Spinal cord (tissue), 10 donors: ENCODE results near the gene STRN4. TPM values are rescaled to one million over a fixed set of nuclear protein-coding genes. Genes with fewer than 3 reads are reported as not detected.

ENCODE experiments used
- DNase-seq, 6 donors: peaks; one replicate each; pipeline versions ENCODE4 v3.0.0 to v3.0.0-alpha.2; 2013 to 2015; ENCODE audit warnings: low spot score in 6 of 6, low read depth in 4 of 6
- H3K27ac ChIP-seq: one replicate; pipeline ENCODE4 v1.5.1; 2013; ENCODE audit warnings: low read depth, low read length, control low read depth
- H3K27me3 ChIP-seq: one replicate; pipeline ENCODE4 v1.6.1; 2013; ENCODE audit warnings: low read length; ENCODE audit not compliant: control insufficient read depth, insufficient read depth
- H3K36me3 ChIP-seq: one replicate; pipeline ENCODE4 v1.6.1; 2013; ENCODE audit warnings: low read length; ENCODE audit not compliant: control insufficient read depth, insufficient read depth
- H3K4me1 ChIP-seq: one replicate; pipeline ENCODE4 v1.6.1; 2013; ENCODE audit warnings: low read length; ENCODE audit not compliant: control insufficient read depth, insufficient read depth
- H3K4me3 ChIP-seq: one replicate; pipeline ENCODE4 v1.5.1; 2013; ENCODE audit warnings: low read depth, low read length, control low read depth
- H3K9me3 ChIP-seq: one replicate; pipeline ENCODE4 v1.6.1; 2013; ENCODE audit warnings: low read length; ENCODE audit not compliant: control insufficient read depth, insufficient read depth
- WGBS: methylation state at CpG from one replicate; pipeline ENCODE4 v1.1.5; 2013; ENCODE audit warnings: missing lambda C conversion rate; ENCODE audit not compliant: insufficient coverage; 5-methylcytosine and 5-hydroxymethylcytosine counted together
- polyA plus RNA-seq, 2 donors: library from polyadenylated mRNA; unstranded; fragments of 120-200 nt; gene quantifications; one replicate each; pipeline ENCODE4 v1.2.1, GENCODE V29; 2013; ENCODE audit not compliant: insufficient read length in 2 of 2
- total RNA-seq, 2 donors: library from RNA; depleted of rRNA in 1 of 2; stranded (reverse); fragments of 120-200 nt in 1 of 2; fragments of >200 nt in 1 of 2; gene quantifications; one replicate each; pipeline versions ENCODE4 v1.2.3 to v1.2.4, GENCODE V29; 2013 to 2014
- donor health status: healthy.

STRN4 gene
- total and polyA plus RNA-seq, 4 donors, result 42.4 to 155 (median 98.5) TPM

- no peak for DNase-seq
- peaks cover 12% of the 10 kb centered on the region for H3K4me1 ChIP-seq
- no peak overlapping the region for H3K4me3 ChIP-seq
- 96% methylated on average over 10 of the region's 11 CpGs for WGBS
- no peaks in the 10 kb centered on the region for H3K9me3 ChIP-seq
- no peaks in the 10 kb centered on the region for H3K27me3 ChIP-seq
- peaks cover 81% of the 10 kb centered on the region for H3K36me3 ChIP-seq
- H3K27ac ChIP-seq, result no peak overlapping the region
Measured at GRCh38 chr19:46698395-46699321, 47.6 kb downstream of the STRN4 start.

GRCh38 chr19:46697204-46697960 is 48.9 kb downstream of the STRN4 start:
- no peaks in the 10 kb centered on the region for H3K27me3 ChIP-seq
- H3K4me1 ChIP-seq, result peaks cover 12% of the 10 kb centered on the region
- peaks cover 84% of the 10 kb centered on the region for H3K36me3 ChIP-seq
- no peak overlapping the region for H3K27ac ChIP-seq
- WGBS, result 13% methylated on average over 32 of the region's 39 CpGs
- peak overlapping the region; percentile 5 for H3K4me3 ChIP-seq
- no peaks in the 10 kb centered on the region for H3K9me3 ChIP-seq
- peak in 4 of 6 donors; percentile 24 to 87 (median 60) for DNase-seq

- Histone ChIP-seq H3K4me3 (no peak overlapping the region), H3K27me3 (no peaks in the 10 kb centered on the region), H3K4me1 (peaks cover 12% of the 10 kb centered on the region), H3K9me3 (no peaks in the 10 kb centered on the region), H3K36me3 (peaks cover 86% of the 10 kb centered on the region), H3K27ac (no peak overlapping the region)
- DNase-seq, result no peak
- 70% methylated on average over 9 of the region's 9 CpGs for WGBS
Measured at GRCh38 chr19:46696866-46697203, 49.4 kb downstream of the STRN4 start.

- Histone ChIP-seq H3K4me3 (no peak overlapping the region), H3K36me3 (peaks cover 88% of the 10 kb centered on the region)
- WGBS, result 86% methylated on average over 8 of the region's 10 CpGs
Measured at GRCh38 chr19:46696052-46696451, 50.2 kb downstream of the STRN4 start.

GRCh38 chr19:46693760-46694159 is 52.5 kb downstream of the STRN4 start:
- H3K4me1 ChIP-seq, result peaks cover 12% of the 10 kb centered on the region
- no peaks in the 10 kb centered on the region for H3K27me3 ChIP-seq
- 95% methylated on average over 21 of the region's 22 CpGs for WGBS
- H3K4me3 ChIP-seq, result no peak overlapping the region
- no peak for DNase-seq
- H3K27ac ChIP-seq, result no peak overlapping the region
- H3K36me3 ChIP-seq, result peaks cover 88% of the 10 kb centered on the region
- no peaks in the 10 kb centered on the region for H3K9me3 ChIP-seq

More at GRCh38 chr19:46696052-46696451, 50.2 kb downstream of the STRN4 start:
- no peak for DNase-seq
- no peaks in the 10 kb centered on the region for H3K27me3 ChIP-seq
- H3K9me3 ChIP-seq, result no peaks in the 10 kb centered on the region
- no peak overlapping the region for H3K27ac ChIP-seq
- H3K4me1 ChIP-seq, result peaks cover 12% of the 10 kb centered on the region

GRCh38 chr19:46692918-46693722 is 53.1 kb downstream of the STRN4 start:
- 98% methylated on average over 3 of the region's 4 CpGs for WGBS
- Histone ChIP-seq H3K36me3 (peaks cover 92% of the 10 kb centered on the region), H3K4me3 (no peak overlapping the region), H3K27ac (no peak overlapping the region), H3K9me3 (no peaks in the 10 kb centered on the region), H3K27me3 (no peaks in the 10 kb centered on the region), H3K4me1 (peaks cover 12% of the 10 kb centered on the region)
- no peak for DNase-seq

GRCh38 chr19:46691948-46692347 is 54.3 kb downstream of the STRN4 start:
- no peak for DNase-seq
- no peak overlapping the region for H3K4me3 ChIP-seq
- H3K36me3 ChIP-seq, result peaks cover 94% of the 10 kb centered on the region
- H3K27ac ChIP-seq, result no peak overlapping the region
- WGBS, result no CpG with 5 or more reads among the region's 2 CpGs
- no peaks in the 10 kb centered on the region for H3K27me3 ChIP-seq
- H3K9me3 ChIP-seq, result no peaks in the 10 kb centered on the region
- peaks cover 3% of the 10 kb centered on the region for H3K4me1 ChIP-seq

GRCh38 chr19:46691104-46691503 is 55.1 kb downstream of the STRN4 start:
- peaks cover 94% of the 10 kb centered on the region for H3K36me3 ChIP-seq
- 50% methylated on average over 2 of the region's 2 CpGs for WGBS
- H3K4me1 ChIP-seq, result no peaks in the 10 kb centered on the region
- H3K4me3 ChIP-seq, result no peak overlapping the region
- no peak for DNase-seq
- H3K27ac ChIP-seq, result no peak overlapping the region
- H3K27me3 ChIP-seq, result no peaks in the 10 kb centered on the region
- H3K9me3 ChIP-seq, result no peaks in the 10 kb centered on the region

GRCh38 chr19:46689358-46689757 is 56.9 kb downstream of the STRN4 start:
- H3K4me3 ChIP-seq, result no peak overlapping the region
- H3K4me1 ChIP-seq, result no peaks in the 10 kb centered on the region
- DNase-seq, result no peak
- no peak overlapping the region for H3K27ac ChIP-seq
- peaks cover 92% of the 10 kb centered on the region for H3K36me3 ChIP-seq
- H3K9me3 ChIP-seq, result no peaks in the 10 kb centered on the region
- no peaks in the 10 kb centered on the region for H3K27me3 ChIP-seq
- WGBS, result 95% methylated on average over 6 of the region's 14 CpGs
